KOPT-K1 (cell line): ENCODE measurements around the gene CEP97.
"Not testable (repeated sequence)": the region's sequence is repeated elsewhere in the genome, so short reads cannot be mapped to it uniquely, and the experiment has no call there.

Experiments
- H3K27ac ChIP-seq: fragments of 200-600 bp; sonication (generic); 2 replicates; pipeline ENCODE4 v1.5.1; 2016; ENCODE audit warnings: antibody characterized with exemption, mild to moderate bottlenecking, low read depth, low read length; ENCODE audit not compliant: poor library complexity, severe bottlenecking
- H3K36me3 ChIP-seq: fragments of 200-600 bp; sonication (generic); 2 replicates; pipeline ENCODE4 v1.5.1; 2017; ENCODE audit warnings: antibody characterized with exemption, mild to moderate bottlenecking, low read length, moderate library complexity; ENCODE audit not compliant: insufficient read depth
- H3K9me3 ChIP-seq: fragments of 200-600 bp; sonication (generic); 2 replicates; pipeline ENCODE4 v1.5.1; 2017; ENCODE audit warnings: antibody characterized with exemption, low read length, mild to moderate bottlenecking; ENCODE audit not compliant: insufficient read depth, poor library complexity, severe bottlenecking

CEP97 gene

GRCh38 chr3:101724329-101725193 lies at the start of gene CEP97:
Gene CEP97 (plus strand): TSS chr3:101724614. CDS start chr3:101724677, 63 bp downstream.
- Histone ChIP-seq H3K36me3 (peaks cover 33% of the 10 kb centered on the region), H3K9me3 (no peaks in the 10 kb centered on the region), H3K27ac (peak within 1 kb of the TSS; percentile 86)

- no peaks in the 10 kb centered on the region for H3K9me3 ChIP-seq
- peaks cover 34% of the 10 kb centered on the region for H3K36me3 ChIP-seq
- H3K27ac ChIP-seq, result peak overlapping the region; percentile 87
Observed at GRCh38 chr3:101675709-101676215, 48.7 kb upstream of the CEP97 start.

- H3K9me3 ChIP-seq, result no peaks in the 10 kb centered on the region
- peaks cover 34% of the 10 kb centered on the region for H3K36me3 ChIP-seq
- H3K27ac ChIP-seq, result peak overlapping the region; percentile 87
Observed at GRCh38 chr3:101676216-101676764, 48.1 kb upstream of the CEP97 start.

GRCh38 chr3:101676765-101677435 lies 47.5 kb upstream of the CEP97 start, which contains the start of gene ZBTB11:
Gene ZBTB11 (minus strand): TSS chr3:101677132. CDS start chr3:101676914, 218 bp downstream.
- H3K9me3 ChIP-seq, result no peaks in the 10 kb centered on the region
- peaks cover 34% of the 10 kb centered on the region for H3K36me3 ChIP-seq
- H3K27ac ChIP-seq, result peak within 1 kb of the TSS; percentile 87

- Histone ChIP-seq H3K27ac (peak overlapping the region; percentile 87), H3K36me3 (peaks cover 40% of the 10 kb centered on the region), H3K9me3 (no peaks in the 10 kb centered on the region)
Observed at GRCh38 chr3:101677436-101678286, 46.8 kb upstream of the CEP97 start.

GRCh38 chr3:101678837-101679236 lies 45.6 kb upstream of the CEP97 start:
- peaks cover 52% of the 10 kb centered on the region for H3K36me3 ChIP-seq
- H3K27ac ChIP-seq, H3K9me3 ChIP-seq: not testable (repeated sequence)

GRCh38 chr3:101680466-101680865 lies 43.9 kb upstream of the CEP97 start:
- Histone ChIP-seq H3K9me3 (no peaks in the 10 kb centered on the region), H3K36me3 (peaks cover 68% of the 10 kb centered on the region), H3K27ac (no peak overlapping the region)

- peak overlapping the region; percentile 75 for H3K27ac ChIP-seq
- H3K36me3 ChIP-seq, result peaks cover 65% of the 10 kb centered on the region
- no peaks in the 10 kb centered on the region for H3K9me3 ChIP-seq
Observed at GRCh38 chr3:101685050-101685400, 39.4 kb upstream of the CEP97 start.

- Histone ChIP-seq H3K27ac (peak overlapping the region; percentile 75), H3K9me3 (no peaks in the 10 kb centered on the region), H3K36me3 (peaks cover 56% of the 10 kb centered on the region)
Observed at GRCh38 chr3:101685870-101686307, 38.5 kb upstream of the CEP97 start.

GRCh38 chr3:101687142-101687931 lies 37.1 kb upstream of the CEP97 start:
- Histone ChIP-seq H3K27ac (peak overlapping the region; percentile 75), H3K36me3 (peaks cover 41% of the 10 kb centered on the region), H3K9me3 (no peaks in the 10 kb centered on the region)

- Histone ChIP-seq H3K27ac (no peak overlapping the region), H3K9me3 (no peaks in the 10 kb centered on the region), H3K36me3 (peaks cover 22% of the 10 kb centered on the region)
Observed at GRCh38 chr3:101689286-101689685, 35.1 kb upstream of the CEP97 start.

- Histone ChIP-seq H3K9me3 (no peaks in the 10 kb centered on the region), H3K27ac (no peak overlapping the region), H3K36me3 (peaks cover 5% of the 10 kb centered on the region; the same call in 1 of the 2 replicates)
Observed at GRCh38 chr3:101690972-101691371, 33.4 kb upstream of the CEP97 start.

- H3K36me3 ChIP-seq, H3K27ac ChIP-seq, H3K9me3 ChIP-seq: not testable (repeated sequence)
Observed at GRCh38 chr3:101691685-101692671, 32.4 kb upstream of the CEP97 start.
